Nephron (organoid): ENCODE measurements around the gene RFX3.

Source experiments
- H3K27ac Mint-ChIP-seq, 3 experiments: 2 replicates each; pipeline ENCODE4 v1.8.0; 2020; ENCODE audit warnings: mixed read lengths in 3 of 3, mild to moderate bottlenecking in 2 of 3, moderate library complexity in 1 of 3
- H3K27me3 Mint-ChIP-seq: 2 replicates; pipeline ENCODE4 v1.8.0; 2021; ENCODE audit warnings: low read depth, mild to moderate bottlenecking, moderate library complexity, mixed read lengths
- H3K36me3 Mint-ChIP-seq: 2 replicates; pipeline ENCODE4 v1.8.0; 2020; ENCODE audit warnings: low read depth, mixed read lengths
- H3K4me1 Mint-ChIP-seq: 2 replicates; pipeline ENCODE4 v1.8.0; 2020; ENCODE audit warnings: mixed read lengths
- H3K4me3 Mint-ChIP-seq, 3 experiments: 2 replicates each; pipeline ENCODE4 v1.8.0; 2020; ENCODE audit warnings: mild to moderate bottlenecking in 3 of 3, mixed read lengths in 3 of 3, moderate library complexity in 2 of 3
- H3K9me3 Mint-ChIP-seq: 2 replicates; pipeline ENCODE4 v1.8.0; 2020; ENCODE audit warnings: mixed read lengths
- TF ChIP-seq, protein P1 (sequence below), 3 experiments: fragments of 200-600 bp; sonication (generic); IDR thresholded peaks; one replicate each; pipeline ENCODE4 v1.5.0; 2021; ENCODE audit warnings: antibody characterized with exemption in 3 of 3; ENCODE audit not compliant: unreplicated experiment in 3 of 3

RFX3 gene

DNA sequence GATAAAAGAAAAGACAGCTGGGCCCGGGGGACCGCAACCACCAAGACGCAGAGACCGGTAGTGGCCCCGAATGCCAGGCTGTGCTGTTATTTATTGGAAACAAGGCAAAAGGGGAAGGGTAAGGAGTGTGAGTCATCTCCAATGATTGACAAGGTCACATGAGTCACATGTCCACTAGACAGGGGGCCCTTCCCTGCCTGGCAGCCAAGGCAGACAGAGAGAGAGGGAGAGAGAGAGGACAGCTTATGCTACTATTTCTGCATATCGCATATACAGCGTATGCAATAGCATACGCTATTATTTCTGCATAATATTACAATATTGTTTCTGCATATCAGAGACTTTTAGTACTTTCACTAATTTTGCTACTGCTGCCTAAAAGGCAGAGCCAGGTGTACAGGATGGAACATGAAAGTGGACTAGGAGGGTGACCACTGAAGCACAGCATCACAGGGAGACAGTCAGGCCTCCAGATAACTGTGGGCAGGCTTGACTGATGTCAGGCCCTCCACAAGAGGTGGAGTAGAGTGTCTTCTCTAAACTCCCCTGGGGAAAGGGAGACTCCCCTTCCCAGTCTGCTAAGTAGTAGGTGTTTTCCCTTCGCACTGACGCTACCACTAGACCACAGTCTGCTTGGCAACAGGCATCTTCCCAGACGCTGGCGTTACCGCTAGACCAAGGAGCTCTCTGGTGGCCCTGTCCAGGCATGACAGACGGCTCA lies 50.3 kb downstream of the RFX3 start:
- Mint-ChIP-seq H3K36me3 (peaks cover 42% of the 10 kb centered on the region), H3K27me3 (no peaks in the 10 kb centered on the region)
- TF ChIP-seq, protein P1, sequence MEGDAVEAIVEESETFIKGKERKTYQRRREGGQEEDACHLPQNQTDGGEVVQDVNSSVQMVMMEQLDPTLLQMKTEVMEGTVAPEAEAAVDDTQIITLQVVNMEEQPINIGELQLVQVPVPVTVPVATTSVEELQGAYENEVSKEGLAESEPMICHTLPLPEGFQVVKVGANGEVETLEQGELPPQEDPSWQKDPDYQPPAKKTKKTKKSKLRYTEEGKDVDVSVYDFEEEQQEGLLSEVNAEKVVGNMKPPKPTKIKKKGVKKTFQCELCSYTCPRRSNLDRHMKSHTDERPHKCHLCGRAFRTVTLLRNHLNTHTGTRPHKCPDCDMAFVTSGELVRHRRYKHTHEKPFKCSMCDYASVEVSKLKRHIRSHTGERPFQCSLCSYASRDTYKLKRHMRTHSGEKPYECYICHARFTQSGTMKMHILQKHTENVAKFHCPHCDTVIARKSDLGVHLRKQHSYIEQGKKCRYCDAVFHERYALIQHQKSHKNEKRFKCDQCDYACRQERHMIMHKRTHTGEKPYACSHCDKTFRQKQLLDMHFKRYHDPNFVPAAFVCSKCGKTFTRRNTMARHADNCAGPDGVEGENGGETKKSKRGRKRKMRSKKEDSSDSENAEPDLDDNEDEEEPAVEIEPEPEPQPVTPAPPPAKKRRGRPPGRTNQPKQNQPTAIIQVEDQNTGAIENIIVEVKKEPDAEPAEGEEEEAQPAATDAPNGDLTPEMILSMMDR (IDR thresholded peaks at IDR 0.05; ENCODE audit: unreplicated experiment in 3 of 3) = no peak

DNA sequence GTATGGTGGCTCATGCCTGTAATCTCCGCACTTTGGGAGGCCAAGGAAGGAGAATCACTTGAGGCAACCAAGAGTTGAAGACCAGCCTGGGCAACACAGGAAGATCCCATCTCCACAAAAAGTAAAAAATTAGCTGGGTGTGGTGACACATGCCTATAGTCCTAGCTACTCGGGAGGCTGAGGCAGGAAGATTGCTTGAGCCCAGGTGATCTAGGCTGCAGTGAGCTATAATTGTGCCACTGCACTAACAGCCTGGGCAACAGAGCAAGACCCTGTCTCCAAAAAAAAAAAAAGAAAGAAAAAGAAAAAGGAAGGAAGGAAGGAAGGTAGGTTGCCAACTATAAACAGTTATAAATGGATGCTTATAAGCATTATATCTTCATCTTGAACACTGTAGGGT lies 51.0 kb downstream of the RFX3 start:
- Mint-ChIP-seq H3K27ac (no peak overlapping the region), H3K27me3 (no peaks in the 10 kb centered on the region), H3K4me1 (no peaks in the 10 kb centered on the region)

More for the DNA sequence above, 50.3 kb downstream of the RFX3 start:
- Mint-ChIP-seq H3K4me1 (no peaks in the 10 kb centered on the region), H3K27ac (no peak overlapping the region), H3K9me3 (peaks cover 7% of the 10 kb centered on the region), H3K4me3 (no peak overlapping the region)

DNA sequence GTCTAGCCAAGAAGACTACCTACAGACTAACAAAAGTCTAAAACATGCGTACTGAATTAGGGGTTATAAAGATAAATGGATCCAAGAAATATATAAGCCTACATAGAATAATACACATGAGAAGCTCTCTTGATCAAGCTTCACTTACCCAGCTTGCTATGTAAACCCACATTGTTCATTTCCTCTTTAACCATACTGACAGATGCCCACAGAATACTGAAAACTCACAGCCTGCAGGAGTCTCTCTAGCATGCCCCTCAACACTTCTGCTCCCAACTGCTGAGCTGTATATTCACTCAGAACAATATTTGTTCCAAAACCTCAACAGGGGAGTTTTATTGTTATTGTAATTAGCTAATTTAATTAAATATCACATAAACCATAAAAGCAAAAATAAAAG lies 52.4 kb downstream of the RFX3 start:
- Mint-ChIP-seq H3K27ac (no peak overlapping the region), H3K36me3 (peaks cover 21% of the 10 kb centered on the region), H3K9me3 (peaks cover 7% of the 10 kb centered on the region), H3K27me3 (no peaks in the 10 kb centered on the region), H3K4me3 (no peak overlapping the region), H3K4me1 (peaks cover 9% of the 10 kb centered on the region)
- TF ChIP-seq, protein P1 (IDR thresholded peaks at IDR 0.05; ENCODE audit: unreplicated experiment in 3 of 3) = no peak

More for the DNA sequence above, 51.0 kb downstream of the RFX3 start:
- TF ChIP-seq, protein P1 (IDR thresholded peaks at IDR 0.05; ENCODE audit: unreplicated experiment in 3 of 3) = no peak
- Mint-ChIP-seq H3K36me3 (peaks cover 35% of the 10 kb centered on the region), H3K4me3 (no peak overlapping the region), H3K9me3 (peaks cover 7% of the 10 kb centered on the region)

DNA sequence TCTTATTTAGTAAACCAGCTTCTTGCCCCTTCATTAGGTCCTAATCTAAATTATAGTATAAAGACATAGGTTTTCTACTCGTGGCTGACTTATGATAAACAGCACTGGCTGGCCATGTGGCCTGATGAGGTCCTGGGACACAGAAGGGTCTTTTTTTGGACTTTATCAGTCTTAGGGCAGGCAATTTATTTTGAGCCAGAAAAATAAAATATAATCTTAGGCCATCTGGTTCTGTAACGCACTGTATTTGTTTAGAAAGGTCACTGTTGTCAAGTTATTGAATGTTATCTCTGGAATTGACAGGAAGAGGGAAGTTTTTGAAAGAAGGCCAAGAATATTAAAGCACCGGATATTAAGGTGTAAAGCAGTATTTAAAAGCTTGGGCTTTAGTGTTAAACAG lies 53.9 kb downstream of the RFX3 start:
- Mint-ChIP-seq H3K4me3 (no peak overlapping the region), H3K27ac (no peak overlapping the region), H3K4me1 (peaks cover 19% of the 10 kb centered on the region), H3K36me3 (peaks cover 7% of the 10 kb centered on the region), H3K9me3 (peaks cover 5% of the 10 kb centered on the region), H3K27me3 (no peaks in the 10 kb centered on the region)
- TF ChIP-seq, protein P1 (IDR thresholded peaks at IDR 0.05; ENCODE audit: unreplicated experiment in 3 of 3) = no peak

DNA sequence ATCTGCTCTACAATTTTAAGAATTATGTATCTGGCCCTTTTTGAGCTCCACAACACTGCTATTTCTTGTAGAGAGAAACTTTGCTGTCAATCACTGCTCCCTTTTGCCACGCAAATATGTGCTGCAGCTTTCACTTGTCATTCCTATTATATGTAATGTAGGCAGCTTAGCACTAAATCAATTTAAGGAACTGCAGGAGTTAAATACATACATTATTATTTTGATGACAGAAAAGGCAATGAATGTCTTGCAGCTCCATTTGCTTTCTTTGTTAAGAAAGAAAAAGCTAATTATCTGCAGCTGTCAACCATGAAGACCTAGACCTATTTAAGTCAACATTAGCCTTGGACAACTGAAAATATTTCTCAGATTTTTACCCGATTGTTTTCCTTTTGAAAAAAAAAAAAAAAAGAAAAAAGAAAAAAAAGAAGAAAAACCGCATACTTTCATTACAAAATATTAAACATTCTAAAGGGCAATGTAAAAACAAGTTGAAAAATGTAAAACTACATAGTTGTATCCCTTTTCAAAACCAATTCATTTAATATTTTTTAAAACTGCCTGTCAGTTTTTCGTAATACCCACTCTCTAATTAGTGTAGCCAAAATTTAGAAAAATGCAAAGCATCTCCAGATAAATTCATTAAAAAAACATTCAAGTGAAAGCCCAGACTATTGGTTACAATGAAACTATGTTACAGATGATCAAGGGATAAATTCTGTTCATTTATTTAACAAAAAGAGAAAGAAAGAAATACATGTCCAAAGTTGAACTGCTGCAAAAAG lies 57.2 kb downstream of the RFX3 start:
- H3K27ac Mint-ChIP-seq = peak overlapping the region in 1 of 3 experiments; percentile 20
- H3K4me1 Mint-ChIP-seq = peaks cover 19% of the 10 kb centered on the region
- no peaks in the 10 kb centered on the region for H3K27me3 Mint-ChIP-seq
- TF ChIP-seq, protein P1 (IDR thresholded peaks at IDR 0.05; ENCODE audit: unreplicated experiment in 3 of 3) = no peak
- H3K4me3 Mint-ChIP-seq = no peak overlapping the region
- no peaks in the 10 kb centered on the region for H3K9me3 Mint-ChIP-seq
- peaks cover 8% of the 10 kb centered on the region for H3K36me3 Mint-ChIP-seq
